Neuron (in vitro differentiated cells): Measurements from ENCODE around the gene FAM156A.
"Not testable (repeated sequence)": the region's sequence is repeated elsewhere in the genome, so short reads cannot be mapped to it uniquely, and the experiment has no call there.

Source experiments
- H2AFZ ChIP-seq: one replicate; pipeline ENCODE4 v1.6.1; 2013; ENCODE audit warnings: low read depth, mild to moderate bottlenecking, inconsistent platforms, low read length, moderate library complexity
- H3K27me3 ChIP-seq: one replicate; pipeline ENCODE4 v1.6.1; 2013; ENCODE audit warnings: low read length; ENCODE audit not compliant: insufficient read depth
- H3K36me3 ChIP-seq: one replicate; pipeline ENCODE4 v1.6.1; 2013; ENCODE audit warnings: low read length; ENCODE audit not compliant: insufficient read depth
- H3K4me1 ChIP-seq: one replicate; pipeline ENCODE4 v1.6.1; 2013; ENCODE audit warnings: low read length; ENCODE audit not compliant: insufficient read depth
- H3K4me3 ChIP-seq: 2 replicates; pipeline ENCODE4 v1.5.1; 2013; ENCODE audit warnings: mild to moderate bottlenecking, low read length, moderate library complexity
- H3K9me3 ChIP-seq: one replicate; pipeline ENCODE4 v1.6.1; 2013; ENCODE audit warnings: low read length

The FAM156A gene

GRCh38 chrX:52958113-52958959 is at the start of gene FAM156A:
Gene FAM156A (minus strand): TSS chrX:52958518. CDS start chrX:52948588, 9,930 bp downstream.
- H3K36me3 ChIP-seq, H3K4me3 ChIP-seq, H2AFZ ChIP-seq, H3K4me1 ChIP-seq, H3K27me3 ChIP-seq, H3K9me3 ChIP-seq: not testable (repeated sequence)

- H3K36me3 ChIP-seq = no peaks in the 10 kb centered on the region
- no peaks in the 10 kb centered on the region for H3K9me3 ChIP-seq
- no peak overlapping the region for H3K4me3 ChIP-seq
- peaks cover 3% of the 10 kb centered on the region for H3K27me3 ChIP-seq
- no peak overlapping the region for H2AFZ ChIP-seq
- H3K4me1 ChIP-seq = peaks cover 3% of the 10 kb centered on the region
Observed at GRCh38 chrX:53005327-53005726, 47.0 kb upstream of the FAM156A start.

- Histone ChIP-seq H3K4me1 (peaks cover 3% of the 10 kb centered on the region), H3K36me3 (no peaks in the 10 kb centered on the region), H3K4me3 (no peak overlapping the region), H2AFZ (no peak overlapping the region), H3K9me3 (no peaks in the 10 kb centered on the region), H3K27me3 (peaks cover 3% of the 10 kb centered on the region)
Observed at GRCh38 chrX:53004811-53005210, 46.5 kb upstream of the FAM156A start.

GRCh38 chrX:53004038-53004437 is 45.7 kb upstream of the FAM156A start:
- H3K9me3 ChIP-seq = no peaks in the 10 kb centered on the region
- H3K36me3 ChIP-seq = no peaks in the 10 kb centered on the region
- H3K27me3 ChIP-seq = peaks cover 3% of the 10 kb centered on the region
- H2AFZ ChIP-seq = no peak overlapping the region
- H3K4me3 ChIP-seq = no peak overlapping the region
- peaks cover 3% of the 10 kb centered on the region for H3K4me1 ChIP-seq

- Histone ChIP-seq H3K4me3 (no peak overlapping the region), H2AFZ (no peak overlapping the region), H3K9me3 (no peaks in the 10 kb centered on the region), H3K4me1 (peaks cover 3% of the 10 kb centered on the region), H3K27me3 (peaks cover 3% of the 10 kb centered on the region), H3K36me3 (no peaks in the 10 kb centered on the region)
Observed at GRCh38 chrX:53003111-53003510, 44.8 kb upstream of the FAM156A start.

- no peak overlapping the region for H3K4me3 ChIP-seq
- H3K9me3 ChIP-seq = no peaks in the 10 kb centered on the region
- H3K27me3 ChIP-seq = peaks cover 3% of the 10 kb centered on the region
- H3K36me3 ChIP-seq = no peaks in the 10 kb centered on the region
- H2AFZ ChIP-seq = no peak overlapping the region
- H3K4me1 ChIP-seq = peaks cover 3% of the 10 kb centered on the region
Observed at GRCh38 chrX:53001958-53002357, 43.6 kb upstream of the FAM156A start.

- H2AFZ ChIP-seq = no peak overlapping the region
- H3K9me3 ChIP-seq = no peaks in the 10 kb centered on the region
- no peak overlapping the region for H3K4me3 ChIP-seq
- H3K4me1 ChIP-seq = peaks cover 6% of the 10 kb centered on the region
- no peaks in the 10 kb centered on the region for H3K36me3 ChIP-seq
- peaks cover 3% of the 10 kb centered on the region for H3K27me3 ChIP-seq
Observed at GRCh38 chrX:53000447-53001135, 42.3 kb upstream of the FAM156A start.

GRCh38 chrX:52995987-52996331 is 37.6 kb upstream of the FAM156A start:
- H3K4me3 ChIP-seq = peak overlapping the region; percentile 57

GRCh38 chrX:52995135-52995986 is 37.0 kb upstream of the FAM156A start:
- H3K4me3 ChIP-seq = peak overlapping the region; percentile 57

More at GRCh38 chrX:52995987-52996331, 37.6 kb upstream of the FAM156A start:
- H3K4me1 ChIP-seq = peaks cover 11% of the 10 kb centered on the region
- H3K9me3 ChIP-seq = no peaks in the 10 kb centered on the region
- no peaks in the 10 kb centered on the region for H3K27me3 ChIP-seq
- no peaks in the 10 kb centered on the region for H3K36me3 ChIP-seq
- no peak overlapping the region for H2AFZ ChIP-seq

GRCh38 chrX:52990848-52991247 is 32.5 kb upstream of the FAM156A start:
- Histone ChIP-seq H3K9me3 (no peaks in the 10 kb centered on the region), H3K4me1 (peaks cover 8% of the 10 kb centered on the region), H3K27me3 (no peaks in the 10 kb centered on the region), H2AFZ (no peak overlapping the region), H3K4me3 (no peak overlapping the region), H3K36me3 (no peaks in the 10 kb centered on the region)

More at GRCh38 chrX:52995135-52995986, 37.0 kb upstream of the FAM156A start:
- Histone ChIP-seq H3K9me3 (no peaks in the 10 kb centered on the region), H3K4me1 (peaks cover 11% of the 10 kb centered on the region), H3K36me3 (no peaks in the 10 kb centered on the region), H3K27me3 (no peaks in the 10 kb centered on the region), H2AFZ (peak overlapping the region; percentile 40)

GRCh38 chrX:52990011-52990631 is 31.8 kb upstream of the FAM156A start:
- H3K4me3 ChIP-seq, H3K4me1 ChIP-seq, H3K9me3 ChIP-seq, H3K27me3 ChIP-seq, H3K36me3 ChIP-seq, H2AFZ ChIP-seq: not testable (repeated sequence)

- Histone ChIP-seq H3K36me3 (no peaks in the 10 kb centered on the region), H3K9me3 (no peaks in the 10 kb centered on the region), H3K4me1 (peaks cover 6% of the 10 kb centered on the region), H3K27me3 (no peaks in the 10 kb centered on the region), H3K4me3 (no peak overlapping the region), H2AFZ (no peak overlapping the region)
Observed at GRCh38 chrX:52988985-52989917, 30.9 kb upstream of the FAM156A start.
